Liver (tissue), 3 donors: Measurements from ENCODE around the gene HOXD12.

ENCODE experiments used
- CTCF ChIP-seq: fragments of 150-350 bp; IDR thresholded peaks from 2 replicates; pipeline ENCODE4 v1.5.1; 2017; ENCODE audit warnings: improper control_type of control experiment, low read depth, low read length; ENCODE audit not compliant: missing input control
- GABPA ChIP-seq, 2 donors: IDR thresholded peaks in 1 of 2; conservative IDR thresholded peaks in 1 of 2; 2 replicates each; pipeline ENCODE4 v1.6.1; 2016; ENCODE audit warnings: antibody characterized with exemption in 2 of 2, mild to moderate bottlenecking in 1 of 2, moderate library complexity in 1 of 2
- MAX ChIP-seq: IDR thresholded peaks from 2 replicates; pipeline ENCODE4 v1.6.1; 2016; ENCODE audit warnings: antibody characterized with exemption
- REST ChIP-seq: IDR thresholded peaks from 2 replicates; pipeline ENCODE4 v1.6.1; 2016; ENCODE audit warnings: antibody characterized with exemption, mild to moderate bottlenecking
- ZBTB33 ChIP-seq: IDR thresholded peaks from 2 replicates; pipeline ENCODE4 v1.6.1; 2016; ENCODE audit warnings: antibody characterized with exemption
- donor health status: healthy.
- donor health status: healthy.

DNA sequence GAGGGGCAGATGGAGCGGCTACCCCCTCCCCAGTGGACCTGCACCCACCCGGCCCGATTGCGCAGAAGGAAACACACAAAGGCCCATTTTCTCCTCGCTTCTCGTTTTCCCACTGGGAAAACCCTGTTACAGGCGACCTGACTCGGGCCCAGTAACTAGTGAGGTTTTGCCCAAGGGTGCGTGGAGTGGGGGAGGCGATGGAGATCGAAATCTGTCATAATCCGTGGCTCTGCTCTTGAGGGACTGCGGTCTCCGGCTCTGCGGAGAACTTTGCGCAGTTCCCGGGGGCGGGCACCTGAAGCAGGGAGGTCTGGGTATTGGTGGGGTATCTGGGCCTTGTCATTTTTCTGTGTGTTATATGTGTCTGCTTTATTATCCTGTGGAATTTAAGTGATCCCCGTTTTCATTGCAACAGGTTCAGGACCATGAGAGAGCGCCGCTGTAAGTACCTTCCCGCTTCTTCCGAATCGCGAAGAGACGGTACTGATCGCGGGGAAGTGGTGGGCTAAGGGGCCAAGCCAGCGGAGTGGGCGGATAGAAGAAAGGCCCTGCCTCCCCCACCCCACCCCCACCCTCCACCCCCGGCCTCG is 47.7 kb downstream of the HOXD12 start:
- TF ChIP-seq REST (no peak), GABPA (IDR thresholded peaks at IDR 0.05 in 1 of 2, conservative IDR thresholded peaks at IDR 0.05 in 1 of 2) (no peak), CTCF (no peak), MAX (no peak), ZBTB33 (no peak)
